HG02642 (cell line): Measurements from ENCODE around the gene CPNE8.

ENCODE experiments used
- ATAC-seq: cut with Tn5 transposase; IDR thresholded peaks from one replicate; pipeline ENCODE4 v1.9.1; 2021; ENCODE audit warnings: mild to moderate bottlenecking; ENCODE audit not compliant: unreplicated experiment, poor library complexity

CPNE8 gene

GRCh38 chr12:38905480-38906351 is at the start of gene CPNE8:
Gene CPNE8 (minus strand): TSS chr12:38905591. CDS start chr12:38905534, 57 bp downstream.
- peak; percentile 60 for ATAC-seq

- no peak for ATAC-seq
These were observed 49.0 kb upstream of the CPNE8 start for GRCh38 chr12:38954238-38954873.

- ATAC-seq, result no peak
These were observed 44.0 kb upstream of the CPNE8 start for GRCh38 chr12:38949363-38949762.

GRCh38 chr12:38934686-38935085 is 29.3 kb upstream of the CPNE8 start:
- no peak for ATAC-seq

GRCh38 chr12:38934078-38934584 is 28.7 kb upstream of the CPNE8 start:
- no peak for ATAC-seq

- no peak for ATAC-seq
These were observed 26.9 kb upstream of the CPNE8 start for GRCh38 chr12:38932320-38932719.

GRCh38 chr12:38931461-38931860 is 26.1 kb upstream of the CPNE8 start:
- no peak for ATAC-seq

- no peak for ATAC-seq
These were observed 25.6 kb upstream of the CPNE8 start for GRCh38 chr12:38930990-38931389.

- ATAC-seq, result no peak
These were observed 21.1 kb upstream of the CPNE8 start for GRCh38 chr12:38926501-38926900.

GRCh38 chr12:38921025-38921677 is 15.8 kb upstream of the CPNE8 start:
- ATAC-seq, result peak; percentile 91

GRCh38 chr12:38919191-38919590 is 13.8 kb upstream of the CPNE8 start:
- no peak for ATAC-seq

- ATAC-seq, result no peak
These were observed 10.2 kb upstream of the CPNE8 start for GRCh38 chr12:38915429-38916182.

GRCh38 chr12:38912116-38912515 is 6.7 kb upstream of the CPNE8 start:
- no peak for ATAC-seq

- no peak for ATAC-seq
These were observed 6.2 kb upstream of the CPNE8 start for GRCh38 chr12:38911611-38912010.

- ATAC-seq, result no peak
These were observed 2.0 kb upstream of the CPNE8 start for GRCh38 chr12:38907201-38907923.

GRCh38 chr12:38906482-38907200 is 1.2 kb upstream of the CPNE8 start:
- peak; percentile 68 for ATAC-seq

- peak; percentile 70 for ATAC-seq
These were observed 583 bp downstream of the CPNE8 start for GRCh38 chr12:38904537-38905479.

GRCh38 chr12:38903596-38903995 is 1.8 kb downstream of the CPNE8 start:
- ATAC-seq, result no peak
